ENCODE measurements around the gene TRIM26. TPM values are rescaled to one million over a fixed set of nuclear protein-coding genes. Genes with fewer than 3 reads are reported as not detected.

TRIM26 gene
- total and polyA plus RNA-seq, 2 experiments from 2014 or later: 11.0 to 38.0 TPM

DNA sequence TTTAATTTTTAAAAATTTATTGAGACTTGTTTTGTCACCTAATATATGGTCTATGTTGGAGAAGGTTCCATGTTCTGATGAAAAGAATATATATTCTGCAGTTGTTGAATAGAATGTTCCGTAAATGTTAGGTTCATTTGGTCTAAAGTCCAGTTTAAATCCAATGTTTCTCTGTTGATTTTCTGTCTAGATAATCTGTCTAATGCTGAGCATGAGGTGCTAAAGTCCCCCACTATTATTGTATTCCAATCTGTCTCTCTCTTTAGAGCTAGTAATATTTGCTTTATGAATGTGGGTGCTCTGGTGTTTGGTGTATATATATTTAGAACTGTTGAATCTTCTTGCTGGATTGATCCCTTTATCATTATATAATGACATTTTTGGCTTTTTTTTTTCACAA is 34.4 kb downstream of the TRIM26 start (continued):
- no peak for TF ChIP-seq CTCF (conservative IDR thresholded peaks at IDR 0.05; ENCODE audit: low read depth in 2 of 2)
- TF ChIP-seq ZNF331 (CRISPR knock-in tag; IDR thresholded peaks at IDR 0.05; ENCODE audit: low read depth): no peak
- no peak for TF ChIP-seq EZH2 (IDR thresholded peaks at IDR 0.05; ENCODE audit: low read depth, unreplicated experiment)
- no peak for TF ChIP-seq EZH2phosphoT487 (IDR thresholded peaks at IDR 0.05; ENCODE audit: unreplicated experiment)
- TF ChIP-seq NANOG (IDR thresholded peaks at IDR 0.05; ENCODE audit: borderline replicate concordance): no peak
- TF ChIP-seq POLR2AphosphoS5 (IDR thresholded peaks at IDR 0.05; ENCODE audit: low read depth): no peak
- no peak for TF ChIP-seq STAT1 (IDR thresholded peaks at IDR 0.05; ENCODE audit: unreplicated experiment)
- TF ChIP-seq JUNB (IDR thresholded peaks at IDR 0.05; ENCODE audit: unreplicated experiment): no peak

DNA sequence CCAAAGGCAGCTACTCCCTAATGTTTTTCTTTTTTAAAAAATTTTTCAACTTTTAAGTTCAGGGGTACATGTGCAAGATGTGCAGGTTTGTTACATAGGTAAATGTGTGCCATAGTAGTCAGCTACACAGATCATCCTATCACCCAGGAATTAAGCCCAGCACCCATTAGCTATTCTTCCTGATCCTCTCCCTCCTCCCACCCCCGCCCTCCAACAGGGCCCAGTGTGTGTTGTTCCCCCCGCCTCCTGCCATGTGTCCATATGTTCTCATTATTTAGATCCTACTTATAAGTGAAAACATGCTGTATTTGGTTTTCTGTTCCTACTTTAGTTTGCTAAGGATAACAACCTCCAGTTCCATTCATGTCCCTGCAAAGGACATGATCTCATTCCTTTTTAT is 37.4 kb downstream of the TRIM26 start:
- Mint-ChIP-seq H3K4me1 (peaks cover 9% of the 10 kb centered on the region; the same call in 2 of the 3 replicates), H3K9me3 (peaks cover under 1% of the 10 kb centered on the region; the same call in 1 of the 3 replicates), H3K4me3 (no peak overlapping the region), H3K27ac (no peak overlapping the region), H3K27me3 (ENCODE audit: insufficient read depth, low read depth, poor library complexity) (peaks cover 30% of the 10 kb centered on the region), H3K36me3 (ENCODE audit: low read depth) (no peaks in the 10 kb centered on the region)
- no peaks in the 10 kb centered on the region for H3K9me2 ChIP-seq (ENCODE audit: insufficient read depth)
- no peak for DNase-seq (ENCODE audit: low spot score)
- H3F3A ChIP-seq (replicated peaks; ENCODE audit: low read depth): 0 out of 2 replicates have a peak, but pooled peaks cover 1% of the 10 kb centered on the region
- no peaks in the 10 kb centered on the region for H4K20me1 ChIP-seq (replicated peaks; ENCODE audit: insufficient read depth)
- peaks cover 42% of the 10 kb centered on the region for H3K27me3 ChIP-seq (ENCODE audit: insufficient read depth)
- no peaks in the 10 kb centered on the region for H3K79me2 ChIP-seq (replicated peaks; ENCODE audit: insufficient read depth)
- no peak overlapping the region for H3K27ac ChIP-seq (ENCODE audit: low read depth)
- ATAC-seq: no peak
- no peaks in the 10 kb centered on the region for H3K36me3 ChIP-seq (ENCODE audit: insufficient read depth)
- no peaks in the 10 kb centered on the region for H3K4me1 ChIP-seq (ENCODE audit: insufficient read depth)
- no peak overlapping the region for H3K4me3 ChIP-seq
- H3K4me2 ChIP-seq: no peak overlapping the region
- H2AFZ ChIP-seq: no peak overlapping the region
- no peak for TF ChIP-seq ZNF331 (CRISPR knock-in tag; IDR thresholded peaks at IDR 0.05; ENCODE audit: low read depth)
- TF ChIP-seq ETS1 (IDR thresholded peaks at IDR 0.05): no peak
- no peak for TF ChIP-seq POLR2AphosphoS5 (IDR thresholded peaks at IDR 0.05; ENCODE audit: low read depth)
- TF ChIP-seq JUNB (IDR thresholded peaks at IDR 0.05; ENCODE audit: unreplicated experiment): no peak
- TF ChIP-seq EZH2 (IDR thresholded peaks at IDR 0.05; ENCODE audit: low read depth, unreplicated experiment): no peak
- TF ChIP-seq STAT1 (IDR thresholded peaks at IDR 0.05; ENCODE audit: unreplicated experiment): no peak
- no peak for TF ChIP-seq EZH2phosphoT487 (IDR thresholded peaks at IDR 0.05; ENCODE audit: unreplicated experiment)
- no peak for TF ChIP-seq CREB1 (CRISPR knock-in tag; IDR thresholded peaks at IDR 0.05; ENCODE audit: low read depth)
- no peak for TF ChIP-seq REST (IDR thresholded peaks at IDR 0.05; ENCODE audit: unreplicated experiment)
- TF ChIP-seq CTCF (conservative IDR thresholded peaks at IDR 0.05; ENCODE audit: low read depth in 2 of 2): no peak
- TF ChIP-seq ZNF114 (CRISPR knock-in tag; IDR thresholded peaks at IDR 0.05): no peak

Measured in GM23338 (cell line).